ENCODE results near the gene RNASEH2A.
"Not testable (repeated sequence)": the region's sequence is repeated elsewhere in the genome, so short reads cannot be mapped to it uniquely, and the experiment has no call there.

Gene RNASEH2A

DNA sequence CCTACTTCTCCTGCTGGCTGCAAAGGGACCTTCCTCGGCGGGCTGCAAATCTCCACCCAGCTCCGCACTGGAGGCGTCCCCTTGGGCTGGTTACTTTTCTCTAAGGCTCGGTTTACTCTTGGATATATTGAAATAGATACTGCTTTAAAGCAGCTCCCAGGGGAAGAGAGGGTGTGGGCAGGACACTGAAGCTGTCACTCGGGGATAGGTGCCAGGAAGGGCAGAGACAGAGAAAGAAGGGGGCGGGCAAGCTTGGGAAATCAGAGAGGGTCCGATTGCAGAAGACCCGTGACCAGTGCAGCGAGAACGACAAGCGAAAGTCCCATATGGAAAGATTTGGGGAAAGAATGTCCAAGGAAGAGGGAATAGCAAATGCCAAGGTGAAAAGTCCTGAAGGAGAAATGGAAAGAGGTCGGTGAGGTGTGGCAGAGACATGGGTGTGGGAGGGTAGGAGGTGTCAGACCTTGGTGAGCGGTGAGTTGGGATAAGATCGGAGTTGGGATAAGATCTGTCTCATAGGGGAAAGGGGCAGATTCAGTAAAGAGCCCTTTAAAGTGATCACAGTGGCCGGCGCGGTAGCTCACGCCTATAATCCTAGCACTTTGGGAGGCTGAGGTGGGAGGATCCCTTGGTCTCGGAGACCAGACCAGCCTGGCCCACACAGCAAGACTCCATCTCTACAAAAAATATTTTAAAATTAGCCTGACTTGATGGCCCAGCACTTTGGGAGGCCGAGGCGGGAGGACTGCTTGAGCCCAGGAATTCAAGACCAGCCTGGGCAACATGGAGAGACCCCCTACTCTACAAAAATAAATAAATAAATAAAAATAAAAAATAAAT is 3.9 kb upstream of the RNASEH2A start:
- peaks cover 16% of the 10 kb centered on the region for H3K4me1 ChIP-seq (ENCODE audit: control insufficient read depth, insufficient read depth, low read length)
- H3K4me3 ChIP-seq (ENCODE audit: insufficient read depth, low read depth, low read length): peak overlapping the region; percentile 93
- peaks cover 9% of the 10 kb centered on the region for H3K27me3 ChIP-seq (ENCODE audit: control insufficient read depth, insufficient read depth, low read length, poor library complexity, severe bottlenecking)
- peaks cover 13% of the 10 kb centered on the region for H3K36me3 ChIP-seq (ENCODE audit: control insufficient read depth, insufficient read depth, low read length)
- 53 to 54% methylated on average over 22 of the region's 22 CpGs for WGBS, 2 experiments
- no peaks in the 10 kb centered on the region for H3K9me3 ChIP-seq (ENCODE audit: control insufficient read depth, low read length)
- no peak overlapping the region for H3K27ac ChIP-seq (ENCODE audit: insufficient read depth, low read depth, low read length, poor library complexity, severe bottlenecking)

- H3K36me3 ChIP-seq (ENCODE audit: control insufficient read depth, insufficient read depth, low read length): peaks cover 17% of the 10 kb centered on the region
- H3K9me3 ChIP-seq (ENCODE audit: control insufficient read depth, low read length): no peaks in the 10 kb centered on the region
- no peak overlapping the region for H3K4me3 ChIP-seq (ENCODE audit: insufficient read depth, low read depth, low read length)
- H3K4me1 ChIP-seq (ENCODE audit: control insufficient read depth, insufficient read depth, low read length): peaks cover 16% of the 10 kb centered on the region
- peaks cover 9% of the 10 kb centered on the region for H3K27me3 ChIP-seq (ENCODE audit: control insufficient read depth, insufficient read depth, low read length, poor library complexity, severe bottlenecking)
- 95% methylated on average over 26 of the region's 26 CpGs for WGBS, 2 experiments
- H3K27ac ChIP-seq (ENCODE audit: insufficient read depth, low read depth, low read length, poor library complexity, severe bottlenecking): no peak overlapping the region
Observed at GRCh38 chr19:12804051-12804450, 2.3 kb upstream of the RNASEH2A start.

GRCh38 chr19:12815088-12815487 is 8.7 kb downstream of the RNASEH2A start:
- Histone ChIP-seq H3K36me3 (ENCODE audit: control insufficient read depth, insufficient read depth, low read length) (peaks cover 31% of the 10 kb centered on the region), H3K4me3 (ENCODE audit: insufficient read depth, low read depth, low read length) (no peak overlapping the region), H3K4me1 (ENCODE audit: control insufficient read depth, insufficient read depth, low read length) (no peaks in the 10 kb centered on the region), H3K27me3 (ENCODE audit: control insufficient read depth, insufficient read depth, low read length, poor library complexity, severe bottlenecking) (no peaks in the 10 kb centered on the region), H3K9me3 (ENCODE audit: control insufficient read depth, low read length) (no peaks in the 10 kb centered on the region), H3K27ac (ENCODE audit: insufficient read depth, low read depth, low read length, poor library complexity, severe bottlenecking) (no peak overlapping the region)
- 95 to 96% methylated on average over 7 of the region's 7 CpGs for WGBS, 2 experiments

DNA sequence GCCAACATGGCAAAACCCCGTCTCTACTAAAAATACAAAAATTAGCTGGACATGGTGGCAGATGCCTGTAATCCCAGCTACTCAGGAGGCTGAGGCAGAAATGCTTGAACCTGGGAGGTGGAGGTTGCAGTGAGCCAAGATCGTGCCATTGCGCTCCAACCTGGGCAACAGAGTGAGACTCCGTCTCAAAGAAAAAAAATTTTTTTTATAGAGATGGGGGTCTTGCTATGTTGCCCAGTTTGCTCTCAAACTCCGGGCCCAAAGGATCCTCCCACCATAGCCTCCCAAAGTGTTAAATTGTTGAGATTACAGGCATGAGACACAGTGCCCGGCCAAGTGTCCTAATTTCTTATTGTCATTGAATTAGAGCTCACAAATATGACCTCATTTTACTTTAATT is 10.8 kb downstream of the RNASEH2A start:
- 94 to 96% methylated on average over 6 of the region's 6 CpGs for WGBS, 2 experiments

DNA sequence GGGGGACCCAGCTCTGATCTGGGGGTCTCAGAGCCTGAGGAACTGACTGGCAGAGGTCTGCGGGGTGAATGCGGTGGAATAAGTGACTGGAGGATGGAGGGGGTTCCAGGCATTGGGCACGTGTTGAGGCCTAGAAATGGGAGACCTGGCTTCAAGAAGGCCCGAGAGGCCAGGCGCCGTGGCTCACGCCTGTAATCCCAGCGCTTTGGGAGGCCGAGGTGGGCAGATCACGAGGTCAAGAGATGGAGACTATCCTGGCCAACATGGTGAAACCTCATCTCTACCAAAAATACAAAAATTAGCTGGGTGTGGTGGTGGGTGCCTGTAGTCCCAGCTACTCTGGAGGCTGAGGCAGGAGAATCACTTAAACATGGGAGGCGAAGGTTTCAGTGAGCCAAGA is 11.4 kb downstream of the RNASEH2A start:
- H3K27me3 ChIP-seq (ENCODE audit: control insufficient read depth, insufficient read depth, low read length, poor library complexity, severe bottlenecking); H3K4me1 ChIP-seq (ENCODE audit: control insufficient read depth, insufficient read depth, low read length); H3K27ac ChIP-seq (ENCODE audit: insufficient read depth, low read depth, low read length, poor library complexity, severe bottlenecking); H3K9me3 ChIP-seq (ENCODE audit: control insufficient read depth, low read length); H3K4me3 ChIP-seq (ENCODE audit: insufficient read depth, low read depth, low read length): not testable (repeated sequence)
- H3K36me3 ChIP-seq (ENCODE audit: control insufficient read depth, insufficient read depth, low read length): peaks cover 12% of the 10 kb centered on the region
- WGBS, 2 experiments: 88 to 95% methylated on average over 11 of the region's 11 CpGs

More for the DNA sequence above, 10.8 kb downstream of the RNASEH2A start:
- not testable (repeated sequence) for H3K4me3 ChIP-seq (ENCODE audit: insufficient read depth, low read depth, low read length); H3K27me3 ChIP-seq (ENCODE audit: control insufficient read depth, insufficient read depth, low read length, poor library complexity, severe bottlenecking); H3K27ac ChIP-seq (ENCODE audit: insufficient read depth, low read depth, low read length, poor library complexity, severe bottlenecking); H3K9me3 ChIP-seq (ENCODE audit: control insufficient read depth, low read length); H3K4me1 ChIP-seq (ENCODE audit: control insufficient read depth, insufficient read depth, low read length)
- H3K36me3 ChIP-seq (ENCODE audit: control insufficient read depth, insufficient read depth, low read length): peaks cover 17% of the 10 kb centered on the region

DNA sequence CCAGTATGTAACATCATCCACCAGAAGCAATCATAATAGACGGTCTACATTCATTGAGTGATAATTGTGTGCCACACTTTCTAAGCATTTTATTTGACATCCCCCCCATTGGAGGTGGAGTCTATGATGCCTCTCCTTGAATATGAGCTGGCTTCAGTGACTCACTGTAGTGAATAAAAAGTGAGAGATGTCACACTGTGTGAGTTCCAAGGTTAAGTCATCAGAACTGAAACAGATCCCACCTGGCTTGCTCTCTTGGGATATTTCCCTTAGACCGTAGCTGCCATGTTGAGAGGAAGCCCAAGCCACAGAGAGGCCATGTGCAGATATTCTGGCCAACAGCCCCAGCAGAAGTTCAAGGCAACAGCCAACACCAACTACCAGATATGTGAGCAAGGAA is 15.4 kb downstream of the RNASEH2A start:
- H3K27me3 ChIP-seq (ENCODE audit: control insufficient read depth, insufficient read depth, low read length, poor library complexity, severe bottlenecking): peaks cover 10% of the 10 kb centered on the region
- no peaks in the 10 kb centered on the region for H3K36me3 ChIP-seq (ENCODE audit: control insufficient read depth, insufficient read depth, low read length)
- no peak overlapping the region for H3K27ac ChIP-seq (ENCODE audit: insufficient read depth, low read depth, low read length, poor library complexity, severe bottlenecking)
- H3K4me1 ChIP-seq (ENCODE audit: control insufficient read depth, insufficient read depth, low read length): no peaks in the 10 kb centered on the region
- H3K9me3 ChIP-seq (ENCODE audit: control insufficient read depth, low read length): no peaks in the 10 kb centered on the region
- H3K4me3 ChIP-seq (ENCODE audit: insufficient read depth, low read depth, low read length): no peak overlapping the region
- 91 to 97% methylated on average over 2 of the region's 2 CpGs for WGBS, 2 experiments

DNA sequence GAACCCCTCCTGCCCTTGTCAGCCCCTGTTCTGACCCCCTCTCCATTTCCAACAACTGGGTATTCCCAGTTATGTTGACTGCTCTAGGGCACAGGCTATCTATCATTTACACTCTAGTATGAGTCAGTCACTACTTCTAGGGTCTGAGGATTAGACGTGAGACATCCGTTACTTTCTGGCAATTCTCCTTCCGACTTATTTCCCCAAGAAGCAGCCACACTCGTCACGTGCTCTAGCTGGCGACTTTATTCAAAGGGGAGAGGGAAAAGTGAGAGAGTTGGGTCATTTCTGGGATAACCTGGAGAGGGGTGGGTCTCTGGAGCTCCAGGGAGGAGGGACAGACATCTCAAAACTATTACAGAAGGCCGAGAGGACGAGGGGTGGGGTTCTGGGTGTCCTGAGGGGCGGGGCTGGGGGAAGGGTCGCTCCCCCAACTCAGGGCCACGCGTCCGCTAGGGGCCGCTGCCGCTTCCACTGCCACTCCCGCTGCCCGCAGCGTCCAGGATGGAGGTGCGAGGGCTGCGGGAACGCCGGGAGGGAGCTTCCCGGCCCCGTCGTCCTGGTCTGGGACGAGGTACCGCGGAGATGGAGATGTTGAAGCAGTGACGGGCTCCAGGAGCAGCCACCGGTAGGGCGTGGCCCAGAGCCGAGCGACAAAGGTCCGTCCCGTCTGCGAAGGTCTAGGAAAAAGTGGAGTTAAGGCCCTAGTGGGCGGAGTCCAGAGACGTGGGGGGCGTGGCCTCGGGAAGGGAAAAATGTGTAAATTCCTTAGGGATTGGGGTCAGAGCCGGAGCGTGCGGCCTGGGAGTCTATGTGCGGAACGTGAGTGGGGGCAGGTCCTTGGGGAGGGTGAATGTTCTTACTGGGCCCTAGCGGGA is 19.1 kb downstream of the RNASEH2A start:
- H3K27ac ChIP-seq (ENCODE audit: insufficient read depth, low read depth, low read length, poor library complexity, severe bottlenecking): no peak overlapping the region
- H3K4me3 ChIP-seq (ENCODE audit: insufficient read depth, low read depth, low read length): no peak overlapping the region
- no peaks in the 10 kb centered on the region for H3K36me3 ChIP-seq (ENCODE audit: control insufficient read depth, insufficient read depth, low read length)
- H3K9me3 ChIP-seq (ENCODE audit: control insufficient read depth, low read length): no peaks in the 10 kb centered on the region
- H3K27me3 ChIP-seq (ENCODE audit: control insufficient read depth, insufficient read depth, low read length, poor library complexity, severe bottlenecking): peaks cover 34% of the 10 kb centered on the region
- H3K4me1 ChIP-seq (ENCODE audit: control insufficient read depth, insufficient read depth, low read length): no peaks in the 10 kb centered on the region
- 10 to 11% methylated on average over 46 of the region's 46 CpGs for WGBS, 2 experiments

GRCh38 chr19:12828494-12828893 is 22.1 kb downstream of the RNASEH2A start:
- Histone ChIP-seq H3K4me3 (ENCODE audit: insufficient read depth, low read depth, low read length) (no peak overlapping the region), H3K27ac (ENCODE audit: insufficient read depth, low read depth, low read length, poor library complexity, severe bottlenecking) (no peak overlapping the region), H3K27me3 (ENCODE audit: control insufficient read depth, insufficient read depth, low read length, poor library complexity, severe bottlenecking) (peaks cover 64% of the 10 kb centered on the region), H3K4me1 (ENCODE audit: control insufficient read depth, insufficient read depth, low read length) (no peaks in the 10 kb centered on the region), H3K9me3 (ENCODE audit: control insufficient read depth, low read length) (no peaks in the 10 kb centered on the region), H3K36me3 (ENCODE audit: control insufficient read depth, insufficient read depth, low read length) (no peaks in the 10 kb centered on the region)
- WGBS, 2 experiments: 24% methylated on average over 23 of the region's 23 CpGs

- Histone ChIP-seq H3K4me3 (ENCODE audit: insufficient read depth, low read depth, low read length) (no peak overlapping the region), H3K27ac (ENCODE audit: insufficient read depth, low read depth, low read length, poor library complexity, severe bottlenecking) (no peak overlapping the region), H3K36me3 (ENCODE audit: control insufficient read depth, insufficient read depth, low read length) (no peaks in the 10 kb centered on the region), H3K27me3 (ENCODE audit: control insufficient read depth, insufficient read depth, low read length, poor library complexity, severe bottlenecking) (peaks cover 97% of the 10 kb centered on the region), H3K4me1 (ENCODE audit: control insufficient read depth, insufficient read depth, low read length) (peaks cover 5% of the 10 kb centered on the region), H3K9me3 (ENCODE audit: control insufficient read depth, low read length) (no peaks in the 10 kb centered on the region)
- 1 to 2% methylated on average over 5 of the region's 5 CpGs for WGBS, 2 experiments
Observed at GRCh38 chr19:12833418-12833737, 27.0 kb downstream of the RNASEH2A start.

Data from ectodermal cell (in vitro differentiated cells).